Stomach (tissue), 19 donors: ENCODE data around the gene RDH12. TPM values are rescaled to one million over a fixed set of nuclear protein-coding genes. Genes with fewer than 3 reads are reported as not detected.
"Not testable (repeated sequence)": the region's sequence is repeated elsewhere in the genome, so short reads cannot be mapped to it uniquely, and the experiment has no call there.

Experiments
- DNase-seq, 2 donors: peaks; one replicate each; pipeline versions ENCODE4 v3.0.0 to v3.0.0-alpha.2; 2013 to 2019
- H3K27ac ChIP-seq, 5 donors: fragments of 200-600 bp in 4 of 5; sonication (generic) in 4 of 5; one replicate each; pipeline ENCODE4 v1.5.1; 2013 to 2019; ENCODE audit warnings: mild to moderate bottlenecking in 1 of 5, moderate library complexity in 1 of 5
- H3K27me3 ChIP-seq, 3 donors: fragments of 200-600 bp; sonication (generic); one replicate each; pipeline ENCODE4 v1.5.1; 2017 to 2019; ENCODE audit warnings: mixed run types in 1 of 3
- H3K36me3 ChIP-seq, 4 donors: fragments of 200-600 bp; sonication (generic); 1 replicate in 3 of 4; 2 replicates in 1 of 4; pipeline ENCODE4 v1.5.1; 2016 to 2019
- H3K4me1 ChIP-seq, 4 donors: fragments of 200-600 bp; sonication (generic); one replicate each; pipeline ENCODE4 v1.5.1; 2016 to 2019
- H3K4me3 ChIP-seq, 4 donors: fragments of 200-600 bp; sonication (generic) in 3 of 4; one replicate each; pipeline ENCODE4 v1.5.1; 2016 to 2019; ENCODE audit warnings: mild to moderate bottlenecking in 1 of 4
- H3K9me3 ChIP-seq, 4 donors: fragments of 200-600 bp; sonication (generic); one replicate each; pipeline ENCODE4 v1.5.1; 2016 to 2019
- EP300 ChIP-seq: sonication (generic); formaldehyde crosslinking; IDR thresholded peaks from one replicate; pipeline ENCODE4 v1.6.1; 2017; ENCODE audit warnings: antibody characterized with exemption
- POLR2A ChIP-seq, 4 donors: fragments of 450-650 bp; IDR thresholded peaks; one replicate each; pipeline ENCODE4 v1.6.1; 2016; ENCODE audit warnings: antibody characterized with exemption in 4 of 4, control low read depth in 2 of 4, mild to moderate bottlenecking in 1 of 4, moderate library complexity in 1 of 4
- POLR2AphosphoS5 ChIP-seq, 3 donors: sonication (generic); formaldehyde crosslinking; IDR thresholded peaks; one replicate each; pipeline ENCODE4 v1.6.1; 2016; ENCODE audit warnings: antibody characterized with exemption in 3 of 3
- WGBS, 5 donors: extraction: QIAGEN DNeasy Blood & Tissue Kit in 3 of 5; methylation state at CpG; one replicate each; pipeline versions ENCODE4 v1.1.5 to v1.1.7; 2013 to 2018; 5-methylcytosine and 5-hydroxymethylcytosine counted together
- intact Hi-C: fragments of 100-400 bp; cut with DNase I; formaldehyde crosslinking; loops from one replicate; pipeline ENCODE4 v1.15.1; 2023; ENCODE audit warnings: low total_unique reads
- long read RNA-seq, 10 donors: transcript quantifications; one replicate each; lab custom pipeline, GENCODE V29; 2026
- polyA plus RNA-seq, 3 donors: library from polyadenylated mRNA; stranded (reverse); fragments of 200-250 nt; gene quantifications; one replicate each; pipeline ENCODE4 v1.2.3, GENCODE V29; 2013
- total RNA-seq, 5 donors: library from RNA; depleted of rRNA; stranded (reverse); fragments of >200 nt; gene quantifications; one replicate each; pipeline versions ENCODE4 v1.1.0 to v1.2.3, GENCODE V29; 2014 to 2016
- TF ChIP-seq, protein P1 (sequence below), 7 experiments: fragments of 450-650 bp in 4 of 7; fragments of 200-600 bp in 3 of 7; sonication (generic) in 3 of 7; IDR thresholded peaks; one replicate each; pipeline ENCODE4 v1.5.1; 2016 to 2019; ENCODE audit warnings: antibody characterized with exemption in 7 of 7, control low read depth in 2 of 7, mild to moderate bottlenecking in 1 of 7
- donor health status: healthy with polysubstance abuse.
- donor health status: Bipolar disorder and iron deficiency.
- donor health status: healthy.

Gene RDH12
- total RNA-seq: 10 to 100 TPM in 1 of 5 donors, 1 to 10 TPM in 1, under 1 TPM in 1, not detected in 2; 0.45 to 15.4 (median 9.9) TPM
- polyA plus RNA-seq: 1 to 10 TPM in 2 of 3 donors, under 1 TPM in 1; 0.95 to 9.3 (median 1.4) TPM
- long read RNA-seq, donor 1: 0 reads
- long read RNA-seq, donor 2: 0 reads
- long read RNA-seq, donor 3: 0 reads
- long read RNA-seq, donor 4: 0 reads
- long read RNA-seq, donor 5, partial matches to known transcripts: 16 of 16 reads
- long read RNA-seq, donor 5, other reads (novel, unspliced or antisense): 0 of 16 reads
- long read RNA-seq, donor 6: 0 reads
- long read RNA-seq, donor 7: 0 reads
- long read RNA-seq, donor 8: 0 reads
- long read RNA-seq, donor 9, partial matches to known transcripts: 5 of 13 reads
- long read RNA-seq, donor 9, other reads (novel, unspliced or antisense): 8 of 13 reads
- long read RNA-seq, donor 10: 0 reads

DNA sequence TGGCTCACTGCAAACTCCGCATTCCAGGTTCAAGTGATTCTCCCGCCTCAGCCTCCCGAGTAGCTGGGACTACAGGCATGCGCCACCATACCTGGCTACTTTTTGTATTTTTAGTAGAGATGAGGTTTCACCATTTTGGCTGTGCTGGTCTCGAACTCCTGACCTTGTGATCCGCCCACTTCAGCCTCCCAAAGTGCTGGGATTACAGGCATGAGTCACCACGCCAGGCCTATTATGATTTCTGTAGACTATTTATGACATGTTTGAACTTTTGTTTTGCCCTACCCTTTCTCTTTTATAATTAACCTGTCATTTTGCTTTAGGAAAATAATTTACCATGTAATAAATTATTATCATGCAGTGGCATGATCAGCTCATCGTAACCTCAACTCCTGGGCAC lies at the start of gene RDH12:
RDH12 (plus strand) TSS at position 395 of the 400 bp plus-strand sequence. CDS start 20,757 bp downstream, outside the sequence.
- 87 to 92% (median 88%) methylated on average over 8 of the region's 8 CpGs for WGBS, 5 donors

DNA sequence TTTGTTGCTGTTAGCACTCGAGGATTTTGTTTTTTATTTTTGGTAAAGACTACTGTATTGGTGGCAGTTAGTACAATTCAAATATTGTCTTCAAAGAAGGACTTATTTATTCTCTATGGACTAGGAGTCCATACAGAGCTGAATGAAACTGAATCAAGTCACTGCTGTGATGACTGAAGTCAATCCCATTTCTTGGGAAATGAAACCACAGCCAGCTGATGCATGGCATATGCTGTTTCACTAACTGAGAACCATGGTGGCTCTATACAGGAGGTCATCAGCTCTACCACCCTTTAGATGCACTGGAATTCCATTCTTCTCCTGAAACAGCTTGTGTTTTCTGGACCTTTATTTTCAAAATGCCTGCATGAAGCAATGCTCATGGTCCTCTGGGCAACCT lies 49.5 kb upstream of the RDH12 start:
- Histone ChIP-seq H3K9me3 (no peaks in the 10 kb centered on the region), H3K4me1 (no peaks in the 10 kb centered on the region), H3K27ac (no peak overlapping the region), H3K4me3 (no peak overlapping the region), H3K27me3 (no peaks in the 10 kb centered on the region), H3K36me3 (peaks cover 77 to 100% (median 100%) of the 10 kb centered on the region in 4 donors)
- TF ChIP-seq POLR2A (IDR thresholded peaks at IDR 0.05) (no peak), EP300 (no peak)
- TF ChIP-seq, protein P1, sequence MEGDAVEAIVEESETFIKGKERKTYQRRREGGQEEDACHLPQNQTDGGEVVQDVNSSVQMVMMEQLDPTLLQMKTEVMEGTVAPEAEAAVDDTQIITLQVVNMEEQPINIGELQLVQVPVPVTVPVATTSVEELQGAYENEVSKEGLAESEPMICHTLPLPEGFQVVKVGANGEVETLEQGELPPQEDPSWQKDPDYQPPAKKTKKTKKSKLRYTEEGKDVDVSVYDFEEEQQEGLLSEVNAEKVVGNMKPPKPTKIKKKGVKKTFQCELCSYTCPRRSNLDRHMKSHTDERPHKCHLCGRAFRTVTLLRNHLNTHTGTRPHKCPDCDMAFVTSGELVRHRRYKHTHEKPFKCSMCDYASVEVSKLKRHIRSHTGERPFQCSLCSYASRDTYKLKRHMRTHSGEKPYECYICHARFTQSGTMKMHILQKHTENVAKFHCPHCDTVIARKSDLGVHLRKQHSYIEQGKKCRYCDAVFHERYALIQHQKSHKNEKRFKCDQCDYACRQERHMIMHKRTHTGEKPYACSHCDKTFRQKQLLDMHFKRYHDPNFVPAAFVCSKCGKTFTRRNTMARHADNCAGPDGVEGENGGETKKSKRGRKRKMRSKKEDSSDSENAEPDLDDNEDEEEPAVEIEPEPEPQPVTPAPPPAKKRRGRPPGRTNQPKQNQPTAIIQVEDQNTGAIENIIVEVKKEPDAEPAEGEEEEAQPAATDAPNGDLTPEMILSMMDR (IDR thresholded peaks at IDR 0.05): no peak
- DNase-seq: no peak
- intact Hi-C loops: no loop called here
- 86 to 92% (median 88%) methylated on average over 1 of the region's 1 CpG for WGBS, 5 donors

More for the DNA sequence above, at the start of gene RDH12:
- peaks cover 0 to 11% (median 5%) of the 10 kb centered on the region in 4 donors for H3K4me1 ChIP-seq
- H3K36me3 ChIP-seq, H3K27me3 ChIP-seq, DNase-seq, H3K27ac ChIP-seq, H3K4me3 ChIP-seq, H3K9me3 ChIP-seq: not testable (repeated sequence)
- intact Hi-C loops: loop anchor here (10.0 kb wide), 1 partner anchor 177 kb away; no protein-coding TSS in a partner anchor

DNA sequence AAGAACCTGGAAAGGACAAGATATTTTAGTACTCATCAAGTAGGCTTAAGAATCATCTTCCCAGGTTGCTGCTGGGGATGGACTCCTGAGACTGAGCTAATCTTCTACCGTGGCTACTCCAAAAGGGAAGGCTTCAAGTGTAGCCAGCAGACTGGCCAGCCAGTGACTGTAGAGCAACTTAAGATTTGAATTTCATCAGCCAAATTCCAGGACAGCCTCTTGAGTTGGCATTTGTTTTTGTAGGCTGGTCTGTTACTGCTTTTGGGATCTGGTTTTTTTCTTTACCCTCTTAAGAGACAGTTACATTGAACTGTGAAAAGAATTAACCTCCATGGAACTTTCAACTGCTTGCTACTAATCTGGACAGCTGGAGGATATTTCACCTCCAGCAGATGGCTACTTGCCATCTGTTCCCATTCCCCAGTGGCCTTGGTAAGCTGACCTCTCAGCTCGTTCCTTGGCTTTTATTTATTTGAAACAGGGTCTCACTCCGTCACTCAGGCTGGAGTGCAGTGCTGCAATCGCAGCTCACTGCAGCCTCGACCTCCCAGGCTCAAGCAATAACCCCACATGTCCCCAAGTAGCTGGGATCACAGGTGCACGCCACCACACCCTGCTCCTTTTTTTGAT lies 47.9 kb upstream of the RDH12 start:
- no peaks in the 10 kb centered on the region for H3K4me1 ChIP-seq
- H3K27ac ChIP-seq: no peak overlapping the region
- intact Hi-C loops: no loop called here
- no peaks in the 10 kb centered on the region for H3K9me3 ChIP-seq
- WGBS, 5 donors: 81 to 91% (median 90%) methylated on average over 6 of the region's 6 CpGs
- H3K36me3 ChIP-seq: peaks cover 82 to 100% (median 100%) of the 10 kb centered on the region in 4 donors
- TF ChIP-seq POLR2A (IDR thresholded peaks at IDR 0.05): no peak
- TF ChIP-seq, protein P1 (IDR thresholded peaks at IDR 0.05): no peak
- TF ChIP-seq POLR2AphosphoS5 (IDR thresholded peaks at IDR 0.05): no peak
- TF ChIP-seq EP300: no peak
- H3K4me3 ChIP-seq: no peak overlapping the region
- no peaks in the 10 kb centered on the region for H3K27me3 ChIP-seq
- no peak for DNase-seq

DNA sequence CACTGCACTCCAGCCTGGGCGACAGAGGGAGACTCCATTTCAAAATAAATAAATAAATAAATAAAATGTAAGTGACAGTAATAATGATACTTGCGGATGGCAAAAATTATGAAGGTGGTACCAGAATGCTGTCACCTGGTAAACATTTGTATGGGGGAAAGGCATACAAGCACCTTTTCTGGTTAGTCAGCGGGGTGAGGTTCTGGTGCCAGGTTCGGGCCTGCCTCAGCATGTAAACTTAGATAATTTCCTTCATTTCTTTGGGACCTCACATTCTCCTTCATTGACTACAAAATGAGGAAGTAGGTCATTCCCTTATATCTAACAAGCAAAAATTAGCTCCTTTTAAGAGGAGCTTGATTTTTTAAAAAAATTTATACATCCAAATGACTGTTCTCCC lies 38.1 kb upstream of the RDH12 start:
- no peaks in the 10 kb centered on the region for H3K9me3 ChIP-seq
- peaks cover 0 to 37% (median 17%) of the 10 kb centered on the region in 4 donors for H3K4me1 ChIP-seq
- H3K27me3 ChIP-seq: no peaks in the 10 kb centered on the region
- intact Hi-C loops: loop anchor here (10.0 kb wide), 1 partner anchor 49 kb away; the partner anchor contains the start of gene ARG2
- no peak for DNase-seq
- H3K27ac ChIP-seq: no peak overlapping the region
- TF ChIP-seq POLR2AphosphoS5 (IDR thresholded peaks at IDR 0.05) (no peak), POLR2A (IDR thresholded peaks at IDR 0.05) (no peak), EP300 (no peak)
- TF ChIP-seq, protein P1 (IDR thresholded peaks at IDR 0.05): no peak
- no peak overlapping the region for H3K4me3 ChIP-seq
- 77 to 90% (median 87%) methylated on average over 4 of the region's 4 CpGs for WGBS, 5 donors
- peaks cover 8 to 35% (median 25%) of the 10 kb centered on the region in 4 donors for H3K36me3 ChIP-seq
